ENCODE measurements around the gene MAST4. TPM values are rescaled to one million over a fixed set of nuclear protein-coding genes. Genes with fewer than 3 reads are reported as not detected.

Gene MAST4
- total RNA-seq, 1 donor from 2014 or later: 22.3 TPM

DNA sequence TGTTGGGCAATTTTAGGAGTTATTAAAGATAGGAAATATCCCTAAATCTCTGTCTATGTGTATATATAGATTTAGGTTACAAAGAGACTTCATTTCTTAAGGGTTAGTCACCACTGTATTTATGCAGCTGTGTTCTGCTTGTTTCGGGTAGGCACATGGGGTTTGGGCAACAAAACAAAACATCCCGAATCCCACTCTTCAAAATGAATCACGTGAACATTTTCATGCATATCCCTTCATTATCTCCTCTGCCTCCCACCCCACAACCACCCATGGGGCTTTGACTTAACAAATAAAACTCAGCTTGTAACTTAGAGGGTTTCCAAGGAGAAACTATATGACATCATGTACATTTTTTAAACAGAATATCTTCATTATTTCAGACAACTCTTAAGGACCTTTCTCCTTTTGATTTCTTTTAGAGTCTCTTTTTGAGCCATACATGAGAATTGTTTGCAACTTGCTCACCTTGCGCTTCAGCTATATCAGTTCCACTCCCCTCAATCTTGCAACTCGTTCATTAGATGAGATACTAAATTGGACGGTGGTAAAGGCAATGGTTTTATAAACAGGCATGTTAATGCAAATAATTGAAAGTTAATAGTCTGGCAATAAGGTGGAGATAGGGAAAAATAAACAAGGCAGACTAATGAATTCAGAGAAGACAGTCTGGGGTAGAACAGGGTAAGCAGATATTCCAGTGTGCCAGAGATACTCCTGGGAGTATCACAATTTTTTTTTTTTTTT, 463.7 kb downstream of the MAST4 start:
- DNase-seq (ENCODE audit: low read depth): peak; percentile 77
- Histone ChIP-seq H3K79me2 (ENCODE audit: insufficient read depth, low read length) (peaks cover 63% of the 10 kb centered on the region), H4K20me1 (ENCODE audit: insufficient read depth, low read length) (peaks cover 4% of the 10 kb centered on the region), H3K4me3 (ENCODE audit: insufficient read depth, low read depth, low read length) (peak overlapping the region; percentile 18), H3K4me2 (ENCODE audit: low read length) (peak overlapping the region; percentile 73), H3K36me3 (ENCODE audit: insufficient read depth, low read length) (no peaks in the 10 kb centered on the region), H2AFZ (ENCODE audit: low read depth, low read length) (no peak overlapping the region), H3K9me3 (ENCODE audit: insufficient read depth, low read depth, low read length) (no peaks in the 10 kb centered on the region), H3K9ac (ENCODE audit: low read length) (peak overlapping the region; percentile 55), H3K27me3 (ENCODE audit: insufficient read depth, low read length) (no peaks in the 10 kb centered on the region), H3K27ac (ENCODE audit: low read depth, low read length) (peak overlapping the region; percentile 68), H3K4me1 (ENCODE audit: insufficient read depth, low read length) (peaks cover 21% of the 10 kb centered on the region)
- no peak for TF ChIP-seq EZH2 (IDR thresholded peaks at IDR 0.05; ENCODE audit: insufficient read depth, low read length)
- TF ChIP-seq CTCF (IDR thresholded peaks at IDR 0.05; ENCODE audit: insufficient read depth, low read depth, low read length): no peak
- FAIRE-seq: peak; percentile 84
- Mint-ChIP-seq H3K4me1 (ENCODE audit: low read depth, unreplicated experiment) (peaks cover 17% of the 10 kb centered on the region), H3K27me3 (ENCODE audit: low read depth, unreplicated experiment) (no peaks in the 10 kb centered on the region), H3K36me3 (ENCODE audit: low read depth, unreplicated experiment) (peaks cover 2% of the 10 kb centered on the region), H3K9me3 (ENCODE audit: unreplicated experiment) (no peaks in the 10 kb centered on the region), H3K4me3 (ENCODE audit: unreplicated experiment) (peak overlapping the region; percentile 55), H3K27ac (ENCODE audit: unreplicated experiment) (peak overlapping the region; percentile 87)

DNA sequence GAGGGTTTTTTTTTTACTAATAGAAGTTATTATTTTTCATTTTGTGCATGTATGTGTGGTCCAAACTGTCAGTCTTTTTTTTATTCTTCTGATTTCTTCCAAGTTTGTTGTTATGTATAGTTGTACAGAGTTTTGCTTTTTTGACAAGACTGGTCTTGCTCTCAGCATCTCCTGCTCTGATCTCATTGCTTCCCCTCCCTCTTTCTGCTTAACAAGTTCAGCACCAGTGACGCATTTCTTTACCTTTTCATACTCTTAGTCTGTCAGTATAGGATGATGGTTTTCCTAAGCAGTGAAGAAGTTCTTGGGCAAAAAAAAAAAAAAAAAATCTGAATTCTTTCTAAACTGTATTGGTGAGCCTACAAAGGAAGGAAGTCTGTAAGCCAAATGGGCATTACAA, 465.3 kb downstream of the MAST4 start:
- no peak overlapping the region for H3K9ac ChIP-seq (ENCODE audit: low read length)
- Mint-ChIP-seq H3K9me3 (ENCODE audit: unreplicated experiment) (no peaks in the 10 kb centered on the region), H3K36me3 (ENCODE audit: low read depth, unreplicated experiment) (peaks cover 2% of the 10 kb centered on the region), H3K4me3 (ENCODE audit: unreplicated experiment) (no peak overlapping the region), H3K4me1 (ENCODE audit: low read depth, unreplicated experiment) (peaks cover 25% of the 10 kb centered on the region), H3K27ac (ENCODE audit: unreplicated experiment) (no peak overlapping the region), H3K27me3 (ENCODE audit: low read depth, unreplicated experiment) (no peaks in the 10 kb centered on the region)
- FAIRE-seq (no peak), DNase-seq (ENCODE audit: low read depth) (no peak)
- no peak overlapping the region for H3K27ac ChIP-seq (ENCODE audit: low read depth, low read length)
- H3K27me3 ChIP-seq (ENCODE audit: insufficient read depth, low read length): no peaks in the 10 kb centered on the region
- H3K9me3 ChIP-seq (ENCODE audit: insufficient read depth, low read depth, low read length): no peaks in the 10 kb centered on the region
- H3K4me1 ChIP-seq (ENCODE audit: insufficient read depth, low read length): peaks cover 21% of the 10 kb centered on the region
- peaks cover 67% of the 10 kb centered on the region for H3K79me2 ChIP-seq (ENCODE audit: insufficient read depth, low read length)
- TF ChIP-seq EZH2 (IDR thresholded peaks at IDR 0.05; ENCODE audit: insufficient read depth, low read length): no peak
- no peak for TF ChIP-seq CTCF (IDR thresholded peaks at IDR 0.05; ENCODE audit: insufficient read depth, low read depth, low read length)
- H3K4me2 ChIP-seq (ENCODE audit: low read length): no peak overlapping the region
- H3K36me3 ChIP-seq (ENCODE audit: insufficient read depth, low read length): no peaks in the 10 kb centered on the region
- no peak overlapping the region for H3K4me3 ChIP-seq (ENCODE audit: insufficient read depth, low read depth, low read length)
- H4K20me1 ChIP-seq (ENCODE audit: insufficient read depth, low read length): peaks cover 4% of the 10 kb centered on the region
- H2AFZ ChIP-seq (ENCODE audit: low read depth, low read length): no peak overlapping the region

DNA sequence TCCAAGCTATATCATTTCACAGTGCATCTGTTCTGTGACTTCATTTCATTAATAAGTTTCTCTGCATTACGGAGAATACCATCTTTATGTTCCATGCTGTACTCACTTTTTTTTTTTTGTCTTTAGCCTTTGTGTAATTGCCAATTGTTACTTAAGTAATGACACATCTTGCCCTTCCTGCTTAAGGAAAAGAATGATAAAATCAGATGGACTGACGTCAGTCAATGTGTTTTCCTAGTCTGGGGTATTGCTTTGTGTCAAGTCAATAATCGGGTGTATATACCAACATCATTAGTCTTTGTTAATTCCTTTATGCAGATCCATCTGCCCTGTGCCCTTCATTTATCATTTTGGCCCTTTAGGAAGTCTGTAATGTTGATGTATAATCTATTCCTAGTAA, 466.9 kb downstream of the MAST4 start:
- Histone ChIP-seq H3K4me3 (ENCODE audit: insufficient read depth, low read depth, low read length) (no peak overlapping the region), H3K79me2 (ENCODE audit: insufficient read depth, low read length) (peaks cover 70% of the 10 kb centered on the region), H2AFZ (ENCODE audit: low read depth, low read length) (no peak overlapping the region), H3K36me3 (ENCODE audit: insufficient read depth, low read length) (no peaks in the 10 kb centered on the region), H3K4me1 (ENCODE audit: insufficient read depth, low read length) (peaks cover 21% of the 10 kb centered on the region), H3K27me3 (ENCODE audit: insufficient read depth, low read length) (no peaks in the 10 kb centered on the region), H4K20me1 (ENCODE audit: insufficient read depth, low read length) (peaks cover 9% of the 10 kb centered on the region), H3K9me3 (ENCODE audit: insufficient read depth, low read depth, low read length) (no peaks in the 10 kb centered on the region), H3K9ac (ENCODE audit: low read length) (no peak overlapping the region), H3K4me2 (ENCODE audit: low read length) (no peak overlapping the region), H3K27ac (ENCODE audit: low read depth, low read length) (no peak overlapping the region)
- Mint-ChIP-seq H3K9me3 (ENCODE audit: unreplicated experiment) (no peaks in the 10 kb centered on the region), H3K4me1 (ENCODE audit: low read depth, unreplicated experiment) (peaks cover 28% of the 10 kb centered on the region), H3K27ac (ENCODE audit: unreplicated experiment) (no peak overlapping the region), H3K4me3 (ENCODE audit: unreplicated experiment) (no peak overlapping the region), H3K27me3 (ENCODE audit: low read depth, unreplicated experiment) (no peaks in the 10 kb centered on the region), H3K36me3 (ENCODE audit: low read depth, unreplicated experiment) (peaks cover 2% of the 10 kb centered on the region)
- FAIRE-seq (no peak), DNase-seq (ENCODE audit: low read depth) (no peak)
- no peak for TF ChIP-seq CTCF (IDR thresholded peaks at IDR 0.05; ENCODE audit: insufficient read depth, low read depth, low read length)
